Stimulated activated CD8-positive, alpha-beta memory T cell treated with anti-CD3 and anti-CD28 coated beads, Interleukin-15, amount 100 ng/mL, for 4 hours (primary cell): Measurements from ENCODE around the gene LRRC14B.

Experiments used
- DNase-seq, 2 donors: peaks; one replicate each; pipeline ENCODE4 v3.0.0-alpha.2; 2020; ENCODE audit warnings: low read depth in 2 of 2

LRRC14B gene

DNA sequence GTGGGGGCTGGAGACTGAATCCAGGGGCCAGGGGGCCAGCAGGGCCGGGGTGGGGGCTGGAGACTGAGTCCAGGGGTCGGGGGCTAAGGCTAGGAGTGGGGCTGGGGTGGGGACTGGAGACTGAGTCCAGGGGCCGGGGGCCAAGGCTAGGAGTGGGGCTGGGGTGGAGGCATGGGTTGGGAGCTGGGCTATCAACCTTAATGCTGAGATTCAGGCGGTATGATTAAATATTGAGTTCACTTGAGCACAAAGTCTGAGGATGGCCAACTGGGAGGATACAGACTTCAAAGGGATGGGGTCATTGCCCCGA is 17.0 kb upstream of the LRRC14B start:
- DNase-seq, result no peak

DNA sequence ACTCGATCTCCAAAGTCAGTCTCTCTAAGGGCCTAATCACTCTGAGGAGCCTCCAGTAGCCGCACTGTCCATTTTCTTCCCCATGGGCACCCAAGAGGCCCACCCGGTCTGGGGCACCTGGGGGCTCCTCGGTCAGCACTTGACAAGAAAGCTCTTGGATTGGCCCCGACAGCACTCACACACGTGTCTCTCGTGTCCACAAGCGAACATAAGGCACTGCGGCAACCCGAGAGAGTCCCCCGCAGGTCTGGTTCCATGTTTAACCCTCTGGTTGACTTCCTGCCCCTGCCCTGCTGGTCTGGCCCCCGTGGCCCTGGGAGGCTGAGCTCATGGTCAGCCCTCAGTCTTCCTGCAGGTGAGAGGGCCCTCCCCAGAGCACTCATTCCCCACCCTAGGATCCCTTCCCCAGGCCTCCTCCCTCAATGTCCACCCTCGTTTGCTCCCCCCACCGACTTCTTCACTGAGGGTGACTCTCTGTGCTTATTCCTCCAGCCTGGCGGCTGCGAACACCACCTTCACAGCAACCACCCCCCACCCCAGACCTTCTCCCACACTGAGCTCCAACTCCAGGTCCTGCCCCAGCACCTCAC is 16.3 kb upstream of the LRRC14B start:
- no peak for DNase-seq

DNA sequence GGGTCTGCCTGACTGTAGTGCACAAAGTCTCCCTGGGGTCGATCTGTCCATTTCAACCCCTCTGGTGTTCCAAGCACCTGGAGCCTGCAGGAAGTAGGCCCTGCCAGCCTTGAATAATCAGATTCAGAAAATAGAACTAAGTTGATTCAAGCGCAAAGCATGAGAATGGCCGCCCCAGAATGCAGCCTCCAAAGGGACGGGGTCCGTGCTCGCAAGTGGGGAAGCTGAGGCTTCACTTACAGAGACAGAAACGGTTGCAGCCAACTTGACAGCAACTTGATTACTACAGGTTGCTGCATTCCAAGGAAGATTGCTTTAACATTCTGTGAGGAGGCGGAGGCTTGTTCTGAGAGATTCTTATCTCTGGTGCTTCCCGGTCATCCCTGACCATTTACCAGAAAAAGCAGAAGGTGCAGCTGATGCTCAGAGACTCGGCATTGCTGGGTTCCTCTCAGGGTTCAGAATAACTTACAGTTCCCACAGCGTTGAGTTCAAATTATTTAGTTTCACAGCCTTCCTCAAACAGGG is 14.9 kb upstream of the LRRC14B start:
- DNase-seq, result no peak

DNA sequence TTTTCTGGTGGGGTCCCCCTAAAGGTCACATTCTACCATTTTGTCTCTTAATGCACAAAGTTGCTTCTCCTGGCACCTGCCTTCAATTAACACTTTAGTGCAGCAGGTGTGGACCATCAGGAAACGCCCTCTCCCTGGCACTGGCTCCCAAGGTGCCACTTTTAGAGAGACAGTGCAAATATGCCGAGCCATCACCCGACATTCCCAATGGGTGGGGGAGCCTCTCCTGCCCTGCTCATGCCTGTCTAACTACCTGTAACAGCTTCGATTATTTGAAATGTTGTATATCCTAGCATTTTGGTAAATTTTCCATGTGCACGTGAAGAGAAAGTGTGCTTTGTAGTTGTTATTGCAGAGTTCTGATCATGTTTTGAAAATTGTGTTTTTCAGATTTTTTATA is 13.2 kb upstream of the LRRC14B start:
- no peak for DNase-seq

DNA sequence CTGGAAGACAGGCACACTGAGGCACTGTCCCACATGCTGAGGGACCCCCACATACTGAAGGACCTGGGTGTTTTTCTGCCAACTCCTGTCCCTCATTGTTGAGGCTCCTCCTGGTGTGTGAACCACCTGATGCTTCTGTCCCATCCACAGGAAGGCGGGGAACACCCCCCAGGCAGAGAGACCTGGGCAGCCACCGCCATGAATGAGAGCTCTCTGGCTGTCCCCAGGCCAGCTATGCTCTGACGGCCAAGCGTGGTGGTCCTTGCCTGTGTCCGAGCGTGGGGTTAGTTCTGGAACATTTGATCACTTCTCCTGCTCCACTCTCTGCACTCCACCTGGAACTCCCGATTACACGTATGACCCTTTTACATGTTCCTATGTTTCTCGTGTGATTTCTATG is 11.9 kb upstream of the LRRC14B start:
- DNase-seq, result no peak

DNA sequence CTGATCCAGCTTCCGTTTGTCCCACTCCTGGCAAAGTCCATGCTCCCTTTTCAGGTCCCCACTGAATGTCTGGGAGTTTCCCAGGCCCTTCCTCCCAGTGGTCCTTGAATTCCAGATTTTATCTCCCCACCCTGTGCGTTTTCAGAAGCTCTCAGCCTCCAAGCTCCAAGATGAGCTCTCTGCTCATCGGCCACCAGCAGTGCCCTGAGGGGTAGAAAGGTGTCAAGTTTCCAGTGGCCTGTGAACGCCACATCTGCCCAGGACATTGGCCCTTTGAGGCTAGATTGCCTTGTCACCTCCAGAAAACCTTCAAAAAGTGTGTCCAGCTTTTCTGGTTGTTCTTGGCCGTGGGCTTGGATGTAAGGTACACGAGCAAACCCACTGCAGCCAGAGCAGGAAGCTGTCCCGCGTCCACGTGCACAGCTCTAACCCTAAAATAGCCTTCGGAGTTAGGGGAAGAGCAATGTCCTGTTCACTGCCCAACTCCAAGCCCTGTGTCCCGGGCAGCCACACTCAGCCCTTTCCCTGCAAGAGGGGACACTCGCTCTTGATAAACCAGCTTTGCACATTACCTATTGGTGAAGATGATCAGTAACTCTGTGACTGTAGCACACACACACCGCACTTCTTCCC is 10.9 kb upstream of the LRRC14B start:
- DNase-seq, result no peak

DNA sequence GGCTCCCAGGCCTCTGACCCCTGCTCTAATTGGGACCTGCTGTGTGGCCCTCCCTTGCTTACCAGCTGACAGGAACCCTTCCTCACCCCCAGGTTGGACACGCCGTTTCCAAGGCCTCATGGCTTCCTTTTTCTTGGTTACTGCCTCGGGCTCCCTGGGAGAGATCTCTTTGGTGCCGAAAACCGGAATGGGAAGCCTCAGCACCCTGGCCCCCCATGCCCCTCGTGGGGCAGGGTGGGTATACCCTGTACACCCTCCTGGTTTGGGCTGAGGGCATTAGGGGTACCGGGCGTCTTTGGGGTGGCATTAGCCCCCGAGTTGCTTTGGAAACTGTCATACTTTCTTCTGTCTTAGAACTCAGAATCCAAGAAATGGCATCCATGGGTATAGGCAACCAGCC is 10.1 kb upstream of the LRRC14B start:
- DNase-seq, result no peak

DNA sequence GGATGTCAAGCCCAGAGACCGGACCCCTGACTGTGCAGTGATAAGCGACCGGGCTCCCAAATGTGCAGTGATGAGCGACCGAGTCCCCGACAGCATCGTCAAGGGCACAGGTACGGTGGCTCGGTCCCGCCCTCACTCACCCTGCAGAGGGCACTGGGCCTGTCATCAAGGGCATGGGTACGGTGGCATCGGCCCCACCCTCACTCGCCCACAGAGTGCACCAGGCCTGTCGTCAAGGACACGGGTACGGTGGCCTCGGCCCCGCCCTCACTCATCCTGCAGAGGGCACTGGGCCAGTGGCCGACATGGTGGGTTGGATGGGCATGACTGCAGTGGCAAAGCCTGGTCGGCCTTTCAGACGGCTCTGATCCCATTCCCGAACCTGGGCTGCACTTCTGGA is 9.7 kb upstream of the LRRC14B start:
- no peak for DNase-seq

DNA sequence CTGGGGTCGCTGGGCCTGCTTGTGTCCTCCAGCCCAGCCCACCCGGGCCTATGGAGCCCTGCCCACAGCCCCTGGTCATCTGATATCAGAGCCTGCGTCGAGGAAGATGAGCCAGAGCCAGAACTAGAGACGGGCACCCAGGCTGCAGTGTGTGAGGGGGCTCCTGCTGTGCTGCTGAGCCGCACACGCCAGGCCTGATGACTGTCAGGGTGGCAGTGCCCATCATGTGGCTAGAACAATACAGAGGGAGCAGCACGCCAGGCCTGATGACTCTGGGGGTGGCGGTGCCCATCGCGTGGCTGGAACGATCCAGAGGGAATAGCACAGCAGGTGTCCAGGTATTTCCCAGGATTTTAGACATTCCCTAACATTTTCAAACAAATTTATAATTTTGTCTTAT is 9.2 kb upstream of the LRRC14B start:
- no peak for DNase-seq

DNA sequence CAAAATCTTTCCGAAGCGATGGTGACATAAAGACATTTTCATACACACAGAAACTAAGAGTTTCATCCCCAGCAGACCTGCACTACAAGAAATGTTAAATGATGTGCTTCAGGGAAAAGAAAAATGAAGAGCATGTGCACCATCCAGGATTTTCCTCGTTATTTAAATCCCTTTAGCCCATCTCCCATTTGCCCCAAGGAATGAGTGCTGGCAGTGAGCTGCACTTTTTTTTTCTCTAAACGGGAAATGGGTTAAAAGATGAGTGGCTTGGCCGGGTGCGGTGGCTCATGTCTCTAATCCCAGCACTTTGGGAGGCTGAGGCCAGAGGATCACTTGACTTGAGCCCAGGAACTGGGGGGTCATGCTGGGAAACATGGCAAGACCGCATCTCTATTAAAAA is 6.8 kb upstream of the LRRC14B start:
- no peak for DNase-seq

DNA sequence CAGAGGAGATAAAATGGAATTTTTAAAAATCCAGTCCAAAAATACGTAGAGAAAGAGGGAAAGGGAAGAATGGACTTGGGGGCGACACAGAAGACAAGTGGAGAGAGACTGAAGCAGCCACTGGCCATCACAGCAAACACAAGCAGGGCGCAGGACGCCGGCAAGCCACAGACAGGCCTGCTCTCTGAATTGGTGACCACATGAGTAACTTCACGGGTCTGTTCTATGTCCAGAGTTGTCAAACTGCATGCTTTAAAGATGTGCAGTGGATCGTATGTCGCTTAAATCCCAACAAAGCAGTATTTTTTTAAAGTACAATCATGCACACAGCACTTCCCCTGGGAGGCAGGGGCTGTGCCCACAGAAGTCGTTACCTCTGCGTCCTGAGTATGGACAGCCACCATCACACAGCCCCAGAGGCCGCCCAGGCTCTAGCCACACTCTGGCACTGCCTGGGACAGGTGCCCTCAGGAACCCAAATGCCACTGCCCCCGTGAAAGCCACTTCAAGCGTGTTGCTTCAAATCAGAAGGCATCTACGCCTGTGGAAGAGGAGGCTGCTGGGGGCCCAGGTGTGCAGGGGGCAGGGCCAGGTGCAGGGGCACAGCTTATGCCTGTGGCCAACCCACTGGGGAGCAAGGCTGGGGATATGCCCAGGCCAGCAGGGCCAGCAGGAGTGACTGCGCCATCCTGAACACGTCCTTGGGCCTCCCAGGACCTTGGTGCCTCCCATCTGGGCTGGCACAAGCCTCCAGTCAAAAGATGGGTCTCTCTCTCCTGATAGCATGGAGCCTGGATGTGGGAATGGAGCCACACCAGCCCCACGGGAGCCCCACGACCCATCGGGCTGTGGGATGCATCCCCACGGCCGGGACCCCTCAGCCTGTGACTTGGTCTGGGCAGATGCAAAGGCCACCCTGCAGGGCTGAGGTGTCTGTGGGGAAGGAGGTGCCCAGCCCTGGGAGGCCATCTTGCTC is 5.9 kb upstream of the LRRC14B start:
- DNase-seq, result no peak

DNA sequence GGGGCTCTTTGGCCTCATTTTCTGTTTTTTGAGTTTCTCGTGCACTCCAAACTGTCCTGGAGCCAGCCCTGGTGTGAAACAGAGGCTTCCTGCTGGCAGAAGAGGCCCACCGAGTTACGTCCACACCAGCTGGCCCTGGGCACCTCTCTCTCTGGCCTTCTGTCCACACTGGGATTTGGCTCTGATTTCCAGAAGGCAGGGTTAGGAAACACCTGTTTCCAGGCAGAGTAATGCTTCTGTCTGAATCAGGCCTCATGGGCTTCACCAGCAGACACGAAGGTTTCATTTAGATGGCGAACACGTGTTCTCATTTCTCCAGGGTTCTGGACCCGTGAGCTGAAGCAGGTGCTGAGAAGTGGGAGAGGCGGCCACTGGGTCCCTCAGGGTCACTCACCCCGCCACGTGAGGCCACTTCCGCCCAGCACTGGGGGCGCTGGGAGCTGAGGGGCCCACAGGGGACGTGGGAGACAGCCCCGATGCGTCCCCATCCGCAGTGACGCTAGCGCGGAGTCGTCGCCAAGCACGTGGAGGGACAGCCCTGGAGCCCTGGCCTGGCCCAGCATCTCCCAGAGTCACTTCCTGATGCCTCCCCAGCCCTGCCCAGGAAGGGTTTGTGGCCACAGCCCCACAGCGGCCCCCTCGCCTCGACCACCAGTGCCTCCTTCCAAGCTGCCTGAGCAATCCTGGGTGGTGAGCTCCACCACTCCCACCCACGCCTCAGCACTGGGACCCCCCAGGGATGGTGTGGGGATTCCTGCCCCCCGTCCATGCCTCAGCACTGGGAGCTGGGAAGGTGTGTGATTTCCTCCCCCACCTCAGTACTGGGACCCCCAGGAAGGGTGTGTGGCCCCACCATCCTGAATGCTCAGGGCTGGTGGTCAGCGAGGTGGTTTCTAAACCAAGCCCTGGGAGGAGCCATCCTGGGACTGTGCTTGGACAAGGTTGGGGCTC is 4.9 kb upstream of the LRRC14B start:
- no peak for DNase-seq

DNA sequence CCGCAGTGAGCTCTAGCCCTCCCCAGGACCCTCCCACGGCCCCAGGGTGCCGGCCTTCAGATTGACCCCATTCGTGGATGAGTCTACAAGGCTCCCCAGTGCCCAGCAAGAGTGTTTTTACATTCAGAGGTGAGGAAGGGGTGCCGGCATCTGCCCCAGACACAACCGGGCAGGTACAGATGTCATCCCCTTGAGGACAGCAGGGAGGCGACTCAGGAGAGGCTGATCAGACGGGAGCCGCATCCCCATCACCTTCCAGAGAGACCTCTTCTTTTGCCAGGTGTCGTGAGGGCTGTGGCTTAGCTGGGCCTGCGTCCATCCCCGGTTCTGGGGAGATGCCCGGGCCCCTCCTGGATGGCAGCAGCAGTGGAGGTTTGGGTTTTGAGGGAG is 4.3 kb upstream of the LRRC14B start:
- DNase-seq, result no peak

DNA sequence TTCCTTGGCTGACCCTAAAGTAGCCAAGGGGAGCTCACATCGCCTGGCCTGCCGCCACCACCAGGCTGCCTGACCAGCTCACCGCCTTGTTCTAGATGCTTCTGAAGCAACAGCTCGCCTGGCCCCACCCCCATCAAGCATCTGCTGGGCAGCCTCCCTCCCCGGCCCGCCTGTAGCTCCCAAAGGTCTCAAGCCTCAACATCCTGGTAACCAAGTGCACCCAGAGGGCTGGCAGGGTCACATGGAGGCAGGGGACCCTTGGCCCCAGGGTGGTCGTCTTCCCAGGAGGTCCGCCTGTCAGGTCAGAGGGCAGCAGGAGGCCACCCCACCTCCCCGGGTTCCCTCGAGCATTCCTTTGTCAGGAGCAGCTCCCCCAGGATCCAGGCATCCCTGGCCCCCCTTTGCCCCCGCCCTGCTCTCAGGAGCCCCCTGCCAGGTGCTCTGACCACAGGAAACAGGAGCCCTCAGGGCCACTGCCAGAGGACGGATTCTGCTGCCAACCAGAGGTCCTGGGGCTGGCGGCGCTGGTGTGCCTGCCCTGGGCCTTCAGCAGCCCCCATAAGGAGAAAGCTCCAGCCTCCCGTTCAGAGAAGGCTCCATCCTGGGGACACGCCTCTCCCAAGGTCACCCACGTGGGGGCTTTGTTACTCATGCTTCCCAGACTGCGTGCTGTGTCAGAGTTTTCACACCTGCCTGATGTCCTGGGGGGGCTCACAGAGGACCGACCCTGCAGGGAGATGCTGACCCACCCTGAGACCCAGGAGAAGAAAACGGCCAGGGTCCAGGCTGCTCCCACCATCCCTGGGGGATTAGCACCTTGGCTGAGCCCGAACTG is 3.5 kb upstream of the LRRC14B start:
- DNase-seq, result no peak

DNA sequence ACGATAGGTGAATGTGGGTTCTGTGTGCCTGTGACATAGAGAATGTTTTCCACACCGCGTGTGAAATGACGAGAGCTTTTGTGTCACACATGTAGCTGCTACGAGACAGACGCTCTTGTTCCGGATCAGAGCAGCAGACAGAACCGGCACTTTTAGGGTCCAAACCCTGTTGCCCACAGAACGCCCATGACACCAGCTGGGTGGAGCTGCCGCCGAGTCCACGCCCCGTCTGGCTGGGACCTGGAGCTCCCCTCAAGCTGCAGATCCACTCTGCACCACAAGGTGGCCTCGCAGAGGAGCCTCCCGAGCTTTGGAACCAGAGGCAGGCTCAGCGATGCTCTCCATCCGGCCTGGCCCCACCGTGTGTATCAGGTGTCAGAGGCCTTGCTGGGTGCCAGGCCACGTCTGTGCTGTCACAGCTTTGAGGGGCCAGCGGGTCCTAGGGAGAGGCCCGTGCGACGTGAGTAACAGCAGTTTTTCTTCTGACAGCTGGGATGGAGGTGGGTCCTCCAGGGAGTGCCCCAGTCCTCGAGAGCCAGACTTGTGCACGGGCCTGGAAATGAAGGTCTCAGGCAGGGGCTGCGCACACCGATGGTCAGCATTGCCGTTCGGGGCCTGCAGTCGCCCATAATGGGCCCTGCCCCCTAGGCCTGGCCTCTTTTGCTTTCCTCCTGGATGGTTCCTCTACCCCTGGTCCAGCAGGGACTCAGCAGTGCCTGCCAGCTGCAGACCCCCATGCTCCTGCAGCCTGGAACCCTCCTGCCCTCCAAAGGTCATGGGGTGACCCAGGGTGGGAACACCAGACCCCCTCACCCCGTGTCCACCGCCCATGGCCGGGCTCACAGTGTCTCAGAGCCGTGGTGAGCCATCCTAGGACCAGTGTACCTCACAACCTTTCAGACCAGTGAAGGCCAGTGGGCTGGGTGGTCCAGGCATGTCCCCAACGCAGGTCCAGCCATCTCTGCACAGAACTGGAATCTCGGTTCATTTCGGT is 2.5 kb upstream of the LRRC14B start:
- peak; percentile 64 to 73 for DNase-seq

DNA sequence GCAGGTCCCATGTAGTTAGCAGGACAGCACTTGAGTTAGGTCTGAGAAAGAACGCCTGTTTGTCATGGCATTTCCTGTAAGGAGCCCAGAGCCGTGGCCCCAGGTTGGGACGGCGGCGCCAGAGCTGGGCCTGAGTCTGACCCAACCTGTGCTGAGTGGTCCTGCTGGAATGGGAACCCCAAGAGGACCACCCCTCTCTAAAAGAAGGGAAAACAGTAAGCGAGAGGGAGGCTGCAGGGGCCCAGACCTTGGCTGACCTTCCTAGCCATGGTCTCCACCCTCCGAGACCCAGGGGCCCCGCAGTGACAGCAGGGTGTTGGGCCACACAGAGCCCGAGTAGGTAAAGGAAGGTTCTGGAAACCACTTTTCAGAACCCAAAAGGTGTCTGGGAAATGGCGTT is 1.8 kb upstream of the LRRC14B start:
- no peak for DNase-seq

DNA sequence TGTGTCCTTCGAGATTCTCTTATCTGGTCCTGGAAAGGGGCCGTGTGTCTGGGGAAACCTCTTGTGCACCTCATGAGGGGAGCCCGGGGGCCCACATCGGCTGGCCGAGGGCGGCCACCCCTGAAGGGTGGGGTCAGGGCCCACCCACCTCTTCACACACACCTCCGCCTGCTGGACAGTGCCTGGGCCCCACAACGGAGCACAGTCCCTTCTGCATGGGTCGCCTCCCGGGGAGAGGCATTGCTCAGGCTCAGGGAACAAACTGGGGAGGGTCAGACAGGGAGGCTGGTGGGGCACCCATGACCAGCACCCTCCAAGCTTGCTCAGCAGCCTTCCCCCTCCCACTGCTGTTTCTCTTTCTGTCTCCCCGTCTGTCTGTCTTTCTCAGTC is 1.3 kb upstream of the LRRC14B start:
- DNase-seq, result no peak

DNA sequence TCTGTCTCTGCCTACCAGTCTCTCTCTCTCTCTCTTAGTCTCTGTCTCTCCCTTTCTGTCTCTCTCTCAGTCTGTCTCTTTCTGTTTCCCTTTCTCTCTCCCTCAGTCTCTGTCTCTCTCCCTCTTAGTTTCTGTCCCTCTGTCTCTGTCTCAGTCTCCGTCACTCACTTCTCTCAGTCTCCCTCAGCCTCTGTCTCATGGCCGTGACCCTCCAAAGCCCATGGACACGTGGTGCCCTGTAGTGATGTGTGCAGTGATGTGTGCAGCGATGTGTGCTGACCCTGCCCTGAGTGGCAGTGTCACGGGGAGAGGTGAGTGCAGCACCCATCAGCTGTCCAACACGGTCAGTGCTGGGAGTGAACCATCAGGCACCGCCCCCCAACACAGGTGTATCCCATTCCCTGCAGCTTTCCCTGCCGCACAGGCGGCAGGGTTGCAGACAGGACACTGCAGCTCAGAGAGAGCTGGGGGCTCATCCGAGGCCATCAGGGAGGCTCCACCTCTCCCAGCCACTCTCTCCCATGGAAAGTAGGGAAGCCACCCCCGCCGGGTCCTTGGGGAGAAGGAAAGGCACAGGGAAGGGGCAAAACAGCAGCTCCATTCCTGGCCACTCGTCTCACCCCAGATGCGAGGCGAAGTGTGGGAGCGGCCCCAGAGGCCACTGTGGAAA is 794 bp upstream of the LRRC14B start:
- DNase-seq, result no peak
